Left ventricle myocardium superior (tissue), 1 donor: ENCODE data around the gene PLCD1. TPM values are rescaled to one million over a fixed set of nuclear protein-coding genes. Genes with fewer than 3 reads are reported as not detected.
A peak's percentile ranks its signal among the peaks of the same experiment; 100 is the strongest.

ENCODE experiments used
- ATAC-seq: fragments of 200-7000 bp; cut with Tn5 transposase; one replicate; pipeline ENCODE4 v1.9.1; 2020; ENCODE audit warnings: mild to moderate bottlenecking, moderate library complexity
- DNase-seq: peaks from one replicate; pipeline ENCODE4 v3.0.0-alpha.2; 2020
- intact Hi-C: fragments of 100-400 bp; cut with micrococcal nuclease; formaldehyde crosslinking; loops from one replicate; pipeline ENCODE4 v1.11.0; 2022
- total RNA-seq: library from RNA; stranded (reverse); fragmentation: NEBNext Ultra II Directional; extraction: Animal tissue kit (Norgen Biotek cat#: 25700); gene quantifications from one replicate; pipeline ENCODE4 v1.2.1, GENCODE V29; 2021
- donor health status: DM: no; HTN: yes; CAD: no; lungs with severe emphysema.

The PLCD1 gene
- total RNA-seq, 1 donor from 2014 or later: 6.9 TPM

- peak; percentile 77 for DNase-seq
- intact Hi-C loops: no loop called here
- peak; percentile 48 for ATAC-seq
These were observed 25.5 kb downstream of the PLCD1 start for GRCh38 chr3:38003817-38004414.

- intact Hi-C loops: no loop called here
- DNase-seq (peak; percentile 83), ATAC-seq (peak; percentile 51)
These were observed 26.0 kb downstream of the PLCD1 start for GRCh38 chr3:38003371-38003816.

- intact Hi-C loops: no loop called here
- no peak for DNase-seq
These were observed 26.5 kb downstream of the PLCD1 start for GRCh38 chr3:38002940-38003339.

GRCh38 chr3:38002291-38002876 lies 27.1 kb downstream of the PLCD1 start:
- DNase-seq (no peak), ATAC-seq (no peak)
- intact Hi-C loops: no loop called here

More at GRCh38 chr3:38002940-38003339, 26.5 kb downstream of the PLCD1 start:
- no peak for ATAC-seq

GRCh38 chr3:38001456-38002081 lies 27.9 kb downstream of the PLCD1 start:
- ATAC-seq: no peak
- intact Hi-C loops: no loop called here

GRCh38 chr3:38000965-38001455 lies 28.4 kb downstream of the PLCD1 start:
- no peak for ATAC-seq
- DNase-seq: no peak
- intact Hi-C loops: no loop called here

More at GRCh38 chr3:38001456-38002081, 27.9 kb downstream of the PLCD1 start:
- no peak for DNase-seq

GRCh38 chr3:38000242-38000916 lies 29.1 kb downstream of the PLCD1 start:
- DNase-seq: no peak
- intact Hi-C loops: no loop called here

GRCh38 chr3:37999836-38000235 lies 29.6 kb downstream of the PLCD1 start:
- ATAC-seq: no peak
- intact Hi-C loops: no loop called here
- DNase-seq: no peak

More at GRCh38 chr3:38000242-38000916, 29.1 kb downstream of the PLCD1 start:
- no peak for ATAC-seq

GRCh38 chr3:37997791-37998370 lies 31.6 kb downstream of the PLCD1 start:
- peak; percentile 64 for DNase-seq
- ATAC-seq: no peak
- intact Hi-C loops: no loop called here

GRCh38 chr3:37997342-37997741 lies 32.1 kb downstream of the PLCD1 start:
- ATAC-seq: no peak
- no peak for DNase-seq
- intact Hi-C loops: no loop called here

- DNase-seq (peak; percentile 63), ATAC-seq (peak; percentile 13)
- intact Hi-C loops: no loop called here
These were observed 32.6 kb downstream of the PLCD1 start for GRCh38 chr3:37996785-37997301.

GRCh38 chr3:37995652-37996641 lies 33.5 kb downstream of the PLCD1 start:
- no peak for DNase-seq
- ATAC-seq: no peak
- intact Hi-C loops: no loop called here

- ATAC-seq (no peak), DNase-seq (no peak)
- intact Hi-C loops: no loop called here
These were observed 34.8 kb downstream of the PLCD1 start for GRCh38 chr3:37994639-37994972.

GRCh38 chr3:37993820-37994638 lies 35.4 kb downstream of the PLCD1 start:
- DNase-seq: peak; percentile 84
- intact Hi-C loops: no loop called here
- ATAC-seq: peak; percentile 60

- no peak for ATAC-seq
These were observed 36.0 kb downstream of the PLCD1 start for GRCh38 chr3:37993460-37993819.

GRCh38 chr3:37993067-37993455 lies 36.4 kb downstream of the PLCD1 start:
- ATAC-seq: no peak
- no peak for DNase-seq
- intact Hi-C loops: no loop called here

More at GRCh38 chr3:37993460-37993819, 36.0 kb downstream of the PLCD1 start:
- intact Hi-C loops: no loop called here
- DNase-seq: no peak

GRCh38 chr3:37992271-37993066 lies 37.0 kb downstream of the PLCD1 start:
- no peak for ATAC-seq
- no peak for DNase-seq
- intact Hi-C loops: no loop called here
